Vagina (tissue), 2 donors: Measurements from ENCODE around the gene TACC3. TPM values are rescaled to one million over a fixed set of nuclear protein-coding genes. Genes with fewer than 3 reads are reported as not detected.

Source experiments
- DNase-seq, 2 donors: peaks; one replicate each; pipeline ENCODE4 v3.0.0-alpha.2; 2017; ENCODE audit errors: extremely low spot score in 2 of 2
- H3K27ac ChIP-seq: fragments of 200-600 bp; sonication (generic); one replicate; pipeline ENCODE4 v1.5.1; 2019
- H3K27me3 ChIP-seq: fragments of 200-600 bp; sonication (generic); one replicate; pipeline ENCODE4 v1.5.1; 2019
- H3K36me3 ChIP-seq, 2 donors: fragments of 200-600 bp; sonication (generic); one replicate each; pipeline ENCODE4 v1.5.1; 2017 to 2019
- H3K4me1 ChIP-seq: fragments of 200-600 bp; sonication (generic); one replicate; pipeline ENCODE4 v1.5.1; 2019
- H3K4me3 ChIP-seq, 2 donors: fragments of 200-600 bp; sonication (generic); 1 replicate in 1 of 2; 2 replicates in 1 of 2; pipeline ENCODE4 v1.5.1; 2016 to 2019
- H3K9me3 ChIP-seq: fragments of 200-600 bp; sonication (generic); one replicate; pipeline ENCODE4 v1.5.1; 2019
- CTCF ChIP-seq, 3 experiments: fragments of 450-650 bp in 2 of 3; fragments of 200-600 bp in 1 of 3; sonication (generic) in 1 of 3; IDR thresholded peaks; one replicate each; pipeline ENCODE4 v1.5.1; 2017 to 2019; ENCODE audit warnings: antibody characterized with exemption in 3 of 3, mild to moderate bottlenecking in 2 of 3, moderate library complexity in 2 of 3
- POLR2A ChIP-seq, 2 donors: fragments of 450-650 bp; IDR thresholded peaks; one replicate each; pipeline ENCODE4 v1.6.1; 2017; ENCODE audit warnings: antibody characterized with exemption in 2 of 2, mild to moderate bottlenecking in 2 of 2, moderate library complexity in 2 of 2
- POLR2AphosphoS5 ChIP-seq, 2 donors: sonication (generic); formaldehyde crosslinking; IDR thresholded peaks; one replicate each; pipeline ENCODE4 v1.9.0; 2017; ENCODE audit warnings: antibody characterized with exemption in 2 of 2, mild to moderate bottlenecking in 2 of 2, low read depth in 1 of 2; ENCODE audit not compliant: insufficient read depth in 1 of 2
- intact Hi-C: fragments of 100-400 bp; cut with DNase I; formaldehyde crosslinking; loops from one replicate; pipeline ENCODE4 v1.15.1; 2023
- total RNA-seq: library from RNA; depleted of rRNA; stranded (reverse); fragments of >200 nt; gene quantifications from one replicate; pipeline ENCODE4 v1.2.3, GENCODE V29; 2016

The TACC3 gene
- total RNA-seq, 1 donor from 2014 or later: 16.0 TPM

GRCh38 chr4:1763070-1763549 is 41.8 kb downstream of the TACC3 start:
- TF ChIP-seq POLR2A (IDR thresholded peaks at IDR 0.05) (no peak), POLR2AphosphoS5 (IDR thresholded peaks at IDR 0.05; ENCODE audit: insufficient read depth in 1 of 2, low read depth in 1 of 2) (no peak), CTCF (IDR thresholded peaks at IDR 0.05) (no peak)
- DNase-seq: no peak
- H3K27me3 ChIP-seq: no peaks in the 10 kb centered on the region
- no peak overlapping the region for H3K27ac ChIP-seq
- no peaks in the 10 kb centered on the region for H3K9me3 ChIP-seq
- intact Hi-C loops: loop anchor here (10.0 kb wide), 1 partner anchor 142 kb away; no protein-coding TSS in a partner anchor
- peaks cover 56% of the 10 kb centered on the region for H3K4me1 ChIP-seq
- no peaks in the 10 kb centered on the region for H3K36me3 ChIP-seq
- H3K4me3 ChIP-seq: peak overlapping the region; percentile 21 to 34

- H3K4me3 ChIP-seq: peak overlapping the region; percentile 21 to 34
- DNase-seq: no peak
- no peaks in the 10 kb centered on the region for H3K36me3 ChIP-seq
- no peaks in the 10 kb centered on the region for H3K27me3 ChIP-seq
- no peak overlapping the region for H3K27ac ChIP-seq
- H3K9me3 ChIP-seq: no peaks in the 10 kb centered on the region
- TF ChIP-seq CTCF (IDR thresholded peaks at IDR 0.05) (no peak), POLR2AphosphoS5 (IDR thresholded peaks at IDR 0.05; ENCODE audit: insufficient read depth in 1 of 2, low read depth in 1 of 2) (no peak), POLR2A (IDR thresholded peaks at IDR 0.05) (no peak)
- intact Hi-C loops: loop anchor here (10.0 kb wide), 1 partner anchor 141 kb away; no protein-coding TSS in a partner anchor
- peaks cover 56% of the 10 kb centered on the region for H3K4me1 ChIP-seq
Measured at GRCh38 chr4:1763550-1764080, 42.3 kb downstream of the TACC3 start.

GRCh38 chr4:1764670-1765069 is 43.3 kb downstream of the TACC3 start:
- TF ChIP-seq POLR2A (IDR thresholded peaks at IDR 0.05) (no peak), POLR2AphosphoS5 (IDR thresholded peaks at IDR 0.05; ENCODE audit: insufficient read depth in 1 of 2, low read depth in 1 of 2) (no peak), CTCF (IDR thresholded peaks at IDR 0.05) (no peak)
- no peak for DNase-seq
- intact Hi-C loops: loop anchor here (10.0 kb wide), 1 partner anchor 140 kb away; no protein-coding TSS in a partner anchor
- peaks cover 56% of the 10 kb centered on the region for H3K4me1 ChIP-seq
- no peaks in the 10 kb centered on the region for H3K36me3 ChIP-seq
- no peak overlapping the region for H3K4me3 ChIP-seq
- no peak overlapping the region for H3K27ac ChIP-seq
- no peaks in the 10 kb centered on the region for H3K9me3 ChIP-seq
- H3K27me3 ChIP-seq: no peaks in the 10 kb centered on the region

- H3K27me3 ChIP-seq: no peaks in the 10 kb centered on the region
- TF ChIP-seq POLR2AphosphoS5 (IDR thresholded peaks at IDR 0.05; ENCODE audit: insufficient read depth in 1 of 2, low read depth in 1 of 2) (no peak), POLR2A (IDR thresholded peaks at IDR 0.05) (no peak), CTCF (IDR thresholded peaks at IDR 0.05) (no peak)
- no peaks in the 10 kb centered on the region for H3K36me3 ChIP-seq
- H3K9me3 ChIP-seq: no peaks in the 10 kb centered on the region
- H3K4me3 ChIP-seq: no peak overlapping the region
- peaks cover 56% of the 10 kb centered on the region for H3K4me1 ChIP-seq
- intact Hi-C loops: loop anchor here (10.0 kb wide), 1 partner anchor 139 kb away; no protein-coding TSS in a partner anchor
- no peak for DNase-seq
- H3K27ac ChIP-seq: no peak overlapping the region
Measured at GRCh38 chr4:1765409-1766072, 44.2 kb downstream of the TACC3 start.
